ENCODE measurements around the gene CACNA2D1.

CACNA2D1 gene

DNA sequence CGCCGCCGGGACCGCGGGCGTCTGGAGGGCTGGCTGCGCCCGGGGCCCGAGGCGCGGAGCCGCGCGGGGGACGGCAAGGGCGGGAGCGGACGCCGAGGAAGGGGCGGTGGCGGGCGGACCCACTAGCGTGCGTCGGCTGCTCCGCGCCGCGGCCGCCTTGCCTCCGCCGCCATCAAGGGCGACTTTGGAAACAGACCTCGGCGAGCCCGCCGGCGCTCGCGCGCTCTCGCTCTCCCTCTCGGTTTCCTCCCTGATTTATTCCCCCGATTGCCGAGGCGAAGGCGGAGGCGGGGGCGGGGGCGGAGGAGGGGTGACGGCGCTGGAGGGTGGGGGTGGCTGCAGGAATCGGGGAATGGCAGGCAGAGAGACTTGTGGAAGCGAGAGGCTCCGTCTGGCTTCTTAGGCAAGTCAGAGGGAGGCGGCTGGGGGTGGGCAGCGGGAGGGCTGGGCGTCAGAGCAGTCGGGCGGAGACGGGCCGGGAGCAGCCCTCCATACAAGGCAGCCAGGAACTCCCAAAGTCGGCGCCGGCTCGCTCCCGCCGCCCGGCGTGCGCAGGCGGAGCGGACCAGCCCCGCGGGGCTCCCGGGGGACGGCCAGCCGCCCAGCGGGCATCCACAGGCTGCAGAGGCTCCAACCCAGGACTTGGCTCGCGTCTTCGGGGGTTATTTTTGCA is at the start of gene CACNA2D1:
Gene CACNA2D1 (minus strand): TSS at position 231 of the 673 bp plus-strand sequence.
- DNase-seq (ENCODE audit: low read depth, low spot score), result no peak

DNA sequence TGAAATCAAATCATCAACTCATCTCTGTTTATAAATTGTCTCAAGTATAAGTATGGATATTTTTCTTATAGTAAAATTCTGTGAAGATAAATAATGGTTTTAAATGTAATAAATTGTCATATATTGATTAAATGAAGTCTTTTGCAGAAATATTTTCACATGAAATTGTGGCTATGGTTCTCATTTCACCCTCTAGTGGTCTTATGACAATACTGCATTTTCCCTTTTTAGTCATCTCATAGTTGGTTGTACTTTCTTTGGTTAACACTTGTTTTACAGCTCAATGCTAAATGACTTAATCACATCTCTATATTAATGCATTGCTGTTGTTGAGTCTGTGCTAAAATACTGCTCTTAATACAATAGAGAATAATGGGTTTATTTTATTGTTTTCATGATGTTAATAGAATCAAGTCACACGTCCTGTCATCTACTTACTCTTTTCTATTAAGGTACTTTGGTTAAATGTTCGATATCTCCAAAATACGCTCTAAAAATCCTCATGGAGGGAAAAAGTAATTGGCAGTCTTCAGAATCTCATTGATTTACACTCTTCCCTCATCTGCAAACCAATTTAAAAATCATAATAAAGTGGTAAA is 38.0 kb upstream of the CACNA2D1 start:
- no peak for DNase-seq (ENCODE audit: low read depth, low spot score)

DNA sequence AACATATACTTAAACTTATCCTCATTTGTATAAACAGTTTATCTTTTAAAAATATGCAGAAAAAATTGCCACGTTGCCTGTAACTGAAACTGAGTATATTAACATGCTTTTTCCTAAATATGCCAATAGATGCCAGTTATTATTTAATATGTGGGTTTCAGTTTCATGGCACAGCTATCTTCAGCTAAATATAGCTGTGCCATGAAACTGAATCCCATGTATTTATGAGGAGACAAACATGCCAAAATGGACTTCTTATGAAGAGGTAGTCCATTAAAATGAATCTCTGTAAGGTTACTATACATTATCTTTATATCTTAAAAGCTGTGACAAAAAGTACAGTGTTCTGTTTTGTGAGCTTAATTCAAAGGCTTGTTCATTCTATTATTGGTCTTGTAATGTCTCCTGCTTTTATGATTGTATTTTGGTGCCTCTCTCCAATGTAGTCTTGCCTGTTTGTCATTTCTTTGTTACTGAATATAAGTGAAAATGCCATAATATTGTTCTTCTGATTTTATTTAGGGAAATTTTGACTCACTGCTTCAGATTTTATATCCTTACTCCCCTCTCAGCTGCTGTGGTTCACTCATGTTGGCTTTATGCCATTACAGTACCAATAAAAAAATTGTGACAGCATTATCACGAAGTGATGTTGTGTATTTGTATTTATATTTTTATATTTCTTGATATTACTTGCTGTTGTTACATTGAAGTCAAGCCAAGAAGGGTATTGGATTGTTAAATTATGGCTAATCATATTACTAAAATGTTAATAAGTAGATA is 34.3 kb upstream of the CACNA2D1 start:
- DNase-seq (ENCODE audit: low read depth, low spot score), result no peak

DNA sequence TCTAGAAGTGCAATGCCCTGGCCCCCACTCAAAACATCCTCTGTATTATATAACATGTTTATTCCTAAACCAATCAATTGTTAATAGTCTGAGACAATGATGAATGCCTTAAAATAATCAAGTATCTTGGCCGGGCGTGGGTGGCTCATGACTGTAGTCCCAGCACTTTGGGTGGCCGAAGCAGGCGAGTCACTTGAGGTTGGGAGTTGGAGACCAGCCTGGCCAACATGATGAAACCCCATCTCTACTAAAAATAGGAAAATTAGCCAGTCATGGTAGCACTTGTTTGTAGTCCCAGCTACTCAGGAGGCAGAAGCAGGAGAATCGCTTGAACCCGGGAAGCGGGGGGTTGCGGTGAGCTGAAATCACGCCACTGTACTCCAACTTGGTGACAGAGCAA is 29.4 kb upstream of the CACNA2D1 start:
- no peak for DNase-seq (ENCODE audit: low read depth, low spot score)

DNA sequence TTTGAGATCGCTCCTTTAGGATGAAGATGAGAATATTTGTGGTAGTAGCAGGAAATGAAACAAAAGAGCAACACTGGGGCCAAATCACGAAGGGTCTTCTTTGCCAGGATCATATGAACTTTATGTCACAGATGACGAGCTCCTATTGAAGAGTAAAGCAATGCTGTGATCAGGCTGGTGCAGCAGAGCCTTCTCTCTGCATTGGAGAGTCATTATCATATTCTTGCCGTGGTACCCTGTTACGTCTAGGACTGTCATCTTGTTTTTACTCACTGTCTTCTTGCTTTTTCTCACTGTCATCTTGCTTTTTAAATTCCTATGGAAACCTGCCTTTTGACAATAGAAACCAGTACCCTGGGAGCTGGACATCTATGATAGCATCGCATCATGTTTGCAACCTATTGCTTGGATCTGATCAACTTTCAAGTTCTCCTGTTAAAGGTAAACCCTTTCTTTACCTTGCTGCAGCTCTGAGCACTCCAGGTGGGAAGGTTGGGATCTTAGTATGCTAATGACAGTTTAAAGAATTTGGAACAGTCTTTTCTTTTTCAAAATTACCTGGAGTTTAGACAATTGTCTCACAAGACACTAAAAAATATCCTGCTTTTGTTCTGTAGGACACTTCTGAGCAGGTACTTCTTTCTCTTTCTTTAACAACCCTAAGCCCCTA is 27.9 kb upstream of the CACNA2D1 start:
- DNase-seq (ENCODE audit: low read depth, low spot score), result no peak

DNA sequence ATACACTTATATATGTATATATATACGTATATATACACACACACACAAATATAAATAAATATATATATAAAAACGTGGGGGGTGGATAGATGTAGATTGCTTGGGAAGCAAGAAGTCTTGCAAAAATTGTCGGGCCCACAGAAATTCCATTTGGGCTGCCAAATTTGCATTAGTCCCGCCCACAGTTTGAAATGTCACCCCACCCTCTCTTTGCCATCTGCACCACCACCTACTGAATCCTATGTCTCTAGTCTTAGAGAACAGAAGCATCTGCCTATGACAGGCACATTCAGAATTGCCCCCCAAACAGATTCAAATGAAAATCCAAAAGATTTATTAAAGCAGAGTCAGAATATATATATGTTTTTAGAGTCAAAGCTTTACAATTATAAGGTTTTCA is 25.6 kb upstream of the CACNA2D1 start:
- DNase-seq (ENCODE audit: low read depth, low spot score), result no peak

DNA sequence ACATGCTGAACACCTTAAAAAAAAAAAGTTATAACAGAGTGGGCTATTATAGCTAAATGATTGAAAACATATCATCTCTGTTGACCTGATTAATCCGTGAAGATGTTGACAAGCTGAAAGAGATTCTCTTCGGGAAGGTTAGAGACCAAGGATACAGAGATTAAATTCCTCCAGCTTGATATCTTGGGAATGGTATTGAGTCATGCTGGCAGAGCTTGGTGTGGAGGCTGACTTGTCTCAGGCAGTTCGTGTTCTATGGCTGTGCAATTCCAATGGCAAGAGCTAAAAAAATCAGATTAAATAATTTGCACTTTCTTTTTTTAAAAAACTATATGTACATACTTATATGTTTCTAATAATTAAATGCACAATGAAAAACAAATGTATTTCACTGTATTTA is 24.9 kb upstream of the CACNA2D1 start:
- DNase-seq (ENCODE audit: low read depth, low spot score), result no peak

DNA sequence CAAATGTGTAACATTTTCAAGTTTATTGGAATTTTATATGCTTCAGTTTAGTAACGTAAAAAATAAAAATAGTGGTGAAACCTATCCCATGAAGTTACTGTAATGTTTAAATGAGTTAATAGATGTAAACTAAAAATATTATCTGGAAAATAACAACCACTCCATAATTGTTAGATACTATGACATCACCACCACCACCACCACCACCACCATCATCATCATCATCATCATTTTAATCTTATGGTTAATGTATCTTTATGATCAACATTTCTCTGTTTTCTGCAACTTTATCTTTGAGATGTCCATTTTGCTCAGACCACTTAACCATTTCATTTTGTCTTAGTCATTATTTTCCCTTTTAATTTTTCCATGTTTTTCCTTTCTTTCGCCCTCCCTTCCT is 23.4 kb upstream of the CACNA2D1 start:
- no peak for DNase-seq (ENCODE audit: low read depth, low spot score)

DNA sequence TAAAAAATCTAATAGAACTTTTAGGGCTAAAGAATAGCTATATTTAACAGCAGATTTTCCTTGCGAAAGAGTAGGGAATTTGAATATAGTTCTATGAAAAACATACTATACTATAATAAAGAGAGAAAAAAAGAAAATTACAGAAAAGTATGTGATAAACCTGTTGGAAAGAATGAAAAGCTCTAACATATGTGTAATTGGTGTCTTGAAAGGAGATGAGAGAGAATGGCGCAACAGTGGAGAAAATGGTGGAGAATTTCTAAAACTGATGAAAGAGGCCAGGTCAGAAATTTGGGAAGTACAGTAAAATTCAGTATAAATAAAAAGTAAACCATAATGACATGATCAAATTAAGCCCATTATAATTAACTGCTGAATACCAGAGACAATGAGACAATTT is 20.8 kb upstream of the CACNA2D1 start:
- DNase-seq (ENCODE audit: low read depth, low spot score), result no peak

DNA sequence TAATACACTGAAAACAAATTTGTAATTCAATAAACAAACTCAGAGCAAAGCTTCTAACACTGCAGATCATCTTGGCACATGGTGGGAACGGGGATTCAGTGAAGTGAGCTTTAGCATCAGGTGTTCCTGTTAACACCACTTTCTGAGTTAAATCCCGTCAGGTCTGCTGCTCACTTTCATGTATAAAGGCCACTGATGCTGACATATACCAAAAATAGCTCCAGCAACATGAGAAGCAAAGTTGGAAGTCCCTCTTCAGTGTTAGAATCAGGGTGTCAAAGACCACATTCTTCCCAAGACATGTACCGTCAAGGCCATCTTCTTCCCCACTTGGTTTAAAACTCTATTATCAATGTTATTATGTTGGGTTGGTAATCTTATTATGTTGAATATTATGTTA is 11.7 kb upstream of the CACNA2D1 start:
- DNase-seq (ENCODE audit: low read depth, low spot score), result no peak

DNA sequence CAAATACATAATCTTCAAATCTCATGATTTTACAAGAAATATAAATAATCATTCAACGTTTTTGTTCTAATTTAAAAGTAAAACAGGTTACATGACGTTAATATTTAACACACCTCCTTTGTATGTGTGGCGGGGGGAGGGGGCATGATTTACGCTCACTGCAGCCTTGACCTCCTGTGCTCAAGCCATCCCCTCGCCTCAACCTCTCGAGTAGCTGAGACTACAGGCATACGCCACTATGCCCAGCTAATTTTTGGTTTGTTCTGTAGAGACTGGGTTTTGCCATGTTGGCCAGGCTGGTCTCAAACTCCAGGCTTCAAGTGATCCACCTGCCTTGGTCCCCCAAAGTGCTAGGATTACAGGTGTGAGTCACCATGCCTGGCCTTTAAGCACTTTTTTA is 7.2 kb upstream of the CACNA2D1 start:
- no peak for DNase-seq (ENCODE audit: low read depth, low spot score)

DNA sequence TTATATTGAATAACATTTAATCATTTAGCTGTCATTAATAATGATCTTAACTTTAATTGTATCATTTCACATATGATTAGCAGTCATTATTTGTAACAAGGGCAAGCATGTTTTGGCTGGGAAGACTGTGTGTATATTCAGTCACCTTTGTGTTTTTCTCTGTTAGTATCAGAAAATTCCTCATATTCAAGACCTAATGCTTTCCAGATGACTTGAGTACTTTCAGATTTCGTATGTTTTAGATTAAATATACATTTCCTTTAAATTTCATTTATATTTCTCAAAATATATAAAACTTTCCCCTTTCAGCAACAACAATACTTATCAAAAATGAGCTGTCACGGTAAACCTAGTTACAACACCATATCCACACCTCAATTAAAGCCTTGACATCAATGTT is 6.3 kb upstream of the CACNA2D1 start:
- DNase-seq (ENCODE audit: low read depth, low spot score), result no peak

DNA sequence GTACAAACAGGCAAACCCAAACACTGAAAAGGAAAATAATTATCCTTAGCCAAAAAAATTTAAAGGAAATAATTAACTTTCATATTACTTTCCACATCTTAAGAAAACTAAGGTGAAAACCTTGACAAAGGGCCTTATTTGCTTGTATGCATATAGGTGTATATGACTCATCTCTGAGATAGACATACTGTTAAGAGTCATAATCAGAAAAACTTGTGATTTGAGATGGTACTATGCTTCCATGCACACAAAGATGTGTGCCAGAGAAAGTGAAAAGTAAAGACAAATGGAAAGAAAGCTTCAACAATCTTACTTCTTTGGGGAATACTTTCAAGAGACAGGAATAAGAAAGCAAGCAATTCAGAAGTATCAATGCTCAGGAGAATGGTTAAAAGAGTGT is 3.3 kb upstream of the CACNA2D1 start:
- no peak for DNase-seq (ENCODE audit: low read depth, low spot score)

DNA sequence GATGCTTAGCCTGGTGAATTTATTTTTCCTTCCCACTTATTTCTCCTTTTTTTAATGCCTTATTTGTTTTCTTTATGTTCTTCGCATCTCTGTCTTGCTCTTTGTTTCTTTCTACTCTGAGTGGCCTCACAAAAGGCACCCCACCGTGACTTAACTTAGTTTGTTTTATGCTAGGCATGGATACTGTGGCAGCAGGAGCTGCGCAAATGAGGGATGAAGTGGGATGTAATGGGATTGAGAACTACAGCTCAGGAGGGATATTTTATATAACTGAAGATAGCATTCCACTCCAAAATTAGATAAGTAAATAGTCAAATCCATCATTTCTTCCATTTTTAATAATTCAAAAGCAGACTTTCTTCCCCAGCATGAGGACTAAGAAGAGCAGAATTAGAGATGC is 1.7 kb upstream of the CACNA2D1 start:
- no peak for DNase-seq (ENCODE audit: low read depth, low spot score)

DNA sequence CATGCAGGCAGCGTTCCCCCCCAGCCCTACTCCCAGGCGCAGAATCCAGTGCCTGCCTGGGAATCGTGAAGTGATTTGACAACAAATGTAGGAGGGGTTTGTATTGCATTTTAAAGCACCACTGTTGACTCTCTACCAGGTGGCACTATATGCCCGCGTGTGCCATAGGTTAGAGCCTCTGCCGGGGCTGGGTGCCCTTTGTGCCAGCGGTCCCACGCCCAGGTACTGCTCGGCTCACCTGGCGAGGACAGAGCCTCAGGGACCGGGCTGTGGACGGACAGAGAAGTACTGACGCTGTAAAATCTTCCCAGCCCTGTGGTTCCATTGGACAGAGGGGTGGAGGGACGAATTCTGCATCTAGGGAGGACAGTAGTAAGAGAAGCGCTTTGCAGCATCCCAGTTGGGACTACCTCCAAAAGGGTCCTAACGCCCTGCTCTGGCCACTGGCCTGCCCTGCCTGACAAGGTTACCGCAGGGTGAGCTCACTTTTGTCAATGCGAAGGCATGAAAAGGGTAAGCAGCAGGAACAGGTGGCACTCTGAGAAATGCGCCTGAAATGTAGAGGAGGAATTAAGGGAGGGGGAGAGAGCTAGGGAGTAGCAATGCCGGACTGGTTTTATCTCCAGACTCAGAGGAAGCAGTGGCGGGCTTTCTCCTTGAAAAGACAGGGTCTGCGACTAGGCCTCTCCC is 788 bp upstream of the CACNA2D1 start:
- no peak for DNase-seq (ENCODE audit: low read depth, low spot score)

DNA sequence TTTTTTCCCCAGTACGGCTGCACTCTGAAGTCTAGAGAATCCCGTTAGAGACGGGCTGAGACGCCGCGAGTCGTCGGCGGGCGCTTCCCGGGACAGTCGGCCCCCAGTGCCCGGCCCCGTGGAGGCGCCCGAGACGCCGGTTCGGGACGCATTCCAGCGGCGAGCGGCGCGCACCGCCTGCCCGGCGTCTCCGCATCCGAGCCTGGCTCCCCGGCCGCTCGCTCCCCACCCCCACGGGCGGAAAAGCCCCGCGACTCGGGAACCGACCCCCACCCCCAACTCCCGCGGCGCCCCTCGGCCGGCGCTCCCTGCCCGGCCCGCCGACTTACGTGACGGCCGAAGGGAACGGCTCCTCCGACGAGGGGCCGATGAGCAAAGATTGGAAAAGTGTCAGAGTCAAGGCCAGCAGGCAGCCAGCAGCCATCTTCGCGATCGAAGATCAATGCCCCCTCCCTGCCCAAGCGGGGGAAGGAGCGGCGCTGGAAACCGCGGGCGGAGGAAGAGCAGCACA is 486 bp downstream of the CACNA2D1 start:
- DNase-seq (ENCODE audit: low read depth, low spot score), result no peak

DNA sequence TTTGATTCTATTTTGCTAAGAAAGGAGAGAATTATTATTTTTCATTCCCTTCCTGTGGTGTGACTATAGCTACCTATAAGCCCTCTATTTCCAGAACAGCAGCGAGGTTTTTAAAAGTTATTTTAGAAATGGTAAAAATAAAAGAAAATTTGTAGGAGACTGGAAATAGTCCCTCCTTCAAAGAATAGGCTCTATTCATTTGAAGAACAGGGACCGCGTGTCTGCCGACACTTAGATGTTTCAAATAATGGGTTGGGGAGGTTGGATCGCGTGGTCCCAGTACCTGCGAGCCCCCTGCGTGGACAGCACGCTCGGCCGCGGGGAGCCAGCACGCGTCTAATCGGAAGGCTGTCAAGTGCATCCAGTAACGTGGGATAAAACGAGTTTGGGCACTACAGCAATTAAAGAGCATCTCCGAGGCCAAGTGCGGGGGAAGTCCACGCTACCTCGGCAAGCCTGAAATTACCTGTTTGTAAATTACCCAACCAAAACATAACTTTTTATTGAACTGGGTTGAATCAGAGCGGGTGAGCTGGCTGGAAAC is 1.0 kb downstream of the CACNA2D1 start:
- no peak for DNase-seq (ENCODE audit: low read depth, low spot score)

DNA sequence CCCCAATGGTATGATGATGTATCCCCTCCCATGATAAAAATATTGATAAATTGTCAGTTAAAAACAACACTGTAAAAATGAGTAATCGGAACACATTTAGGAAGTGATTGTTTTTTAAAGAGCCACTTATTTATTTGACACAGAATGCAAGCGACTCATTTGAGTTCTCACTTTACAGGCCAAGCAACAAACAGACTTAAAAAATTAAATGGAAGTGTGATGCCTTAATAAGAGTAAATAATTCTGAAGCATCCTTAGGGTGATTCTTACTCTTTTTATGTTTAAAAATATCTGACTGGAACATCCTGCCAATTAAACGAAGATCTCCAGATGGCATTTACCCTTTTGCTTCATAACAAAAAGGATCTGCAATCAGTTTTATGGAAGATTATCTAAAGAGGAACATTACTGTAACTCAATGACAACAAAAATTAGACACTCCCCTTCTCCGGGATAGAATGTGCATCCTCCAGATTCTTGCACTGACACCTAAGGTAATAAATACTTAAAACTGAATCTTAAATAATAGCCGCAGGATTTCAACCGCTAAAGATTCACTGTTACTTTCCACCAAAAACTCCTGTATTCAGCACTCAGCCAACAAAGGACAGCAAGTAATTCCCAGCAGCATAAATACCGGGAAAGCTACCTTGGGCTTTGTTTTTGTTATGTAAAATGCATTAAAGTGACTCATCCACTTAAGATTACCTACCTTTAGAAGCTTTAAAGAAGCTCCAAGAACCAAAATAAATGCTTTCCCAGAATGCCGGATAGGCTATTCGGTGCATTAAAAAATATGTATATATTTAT is 1.7 kb downstream of the CACNA2D1 start:
- no peak for DNase-seq (ENCODE audit: low read depth, low spot score)

DNA sequence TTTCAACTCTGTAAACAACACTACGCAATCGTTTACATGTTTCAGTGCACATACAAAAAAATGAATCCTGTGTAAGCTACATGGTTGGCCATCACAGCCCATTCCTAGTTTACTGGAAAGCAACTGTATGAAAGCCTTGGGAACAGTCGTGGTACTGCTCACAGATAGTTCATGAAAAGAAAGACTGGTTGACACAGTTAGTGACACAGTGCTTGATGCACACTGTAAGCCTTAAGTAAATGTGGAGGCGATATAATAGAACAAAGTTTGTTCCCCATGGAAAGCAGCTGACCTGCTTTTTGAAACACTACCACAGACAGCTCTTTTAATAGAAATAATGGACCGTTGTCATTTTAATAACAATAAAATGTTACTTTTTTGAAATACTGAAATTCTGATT is 5.1 kb downstream of the CACNA2D1 start:
- no peak for DNase-seq (ENCODE audit: low read depth, low spot score)

DNA sequence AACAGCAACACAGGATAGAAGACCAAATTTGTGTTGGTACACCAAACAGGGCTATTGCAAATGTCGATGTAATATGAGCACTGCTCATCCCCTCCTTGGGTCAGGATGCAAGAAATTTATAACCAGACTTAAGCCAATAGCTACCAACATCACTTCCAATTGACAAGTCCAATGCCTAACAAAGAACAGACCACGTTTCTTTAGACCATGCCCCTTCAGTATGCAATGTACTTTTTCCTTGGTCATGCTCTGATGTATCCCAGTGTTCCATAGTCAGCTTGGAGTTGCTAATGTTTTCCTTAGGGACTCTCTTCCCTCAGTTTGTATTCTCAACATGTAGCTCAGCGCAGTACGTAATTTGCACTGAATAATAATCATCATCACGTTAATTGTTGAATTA is 7.8 kb downstream of the CACNA2D1 start:
- no peak for DNase-seq (ENCODE audit: low read depth, low spot score)

Data from brain pericyte (primary cell).